Measurements from ENCODE around the gene REC8. TPM values are rescaled to one million over a fixed set of nuclear protein-coding genes. Genes with fewer than 3 reads are reported as not detected.

Gene REC8
- total and polyA plus RNA-seq, 2 of the 13 experiments (the other 11 are each of a cell fraction or from before 2014, with no cell fraction given): 3.4 to 14.7 TPM

- 0 out of 2 replicates have a peak, but pooled peaks have one; percentile 10 for TF ChIP-seq TAF1 (CRISPR knock-in tag; IDR thresholded peaks at IDR 0.05)
- TF ChIP-seq KMT2B (CRISPR knock-in tag; IDR thresholded peaks at IDR 0.05): no peak
- TF ChIP-seq MAFF (IDR thresholded peaks at IDR 0.05; ENCODE audit: low read depth, low read length): no peak
- no peak for TF ChIP-seq ZBTB44 (CRISPR knock-in tag; IDR thresholded peaks at IDR 0.05)
- 0 out of 2 replicates have a peak, but pooled peaks have one; percentile 56 for TF ChIP-seq CENPT (CRISPR knock-in tag; IDR thresholded peaks at IDR 0.05; ENCODE audit: low read depth)
- TF ChIP-seq NR0B2 (CRISPR knock-in tag; IDR thresholded peaks at IDR 0.05): no peak
- no peak for TF ChIP-seq FOXK2 (IDR thresholded peaks at IDR 0.05)
- TF ChIP-seq ZMYM3 (CRISPR knock-in tag; IDR thresholded peaks at IDR 0.05): no peak
- 0 out of 2 replicates have a peak, but pooled peaks have one; percentile 34 for TF ChIP-seq ZBTB26 (CRISPR knock-in tag; IDR thresholded peaks at IDR 0.05; ENCODE audit: borderline replicate concordance)
- no peak for TF ChIP-seq ZNF639 (CRISPR knock-in tag; conservative IDR thresholded peaks at IDR 0.05)
- TF ChIP-seq RARA (CRISPR knock-in tag; IDR thresholded peaks at IDR 0.05): no peak
- TF ChIP-seq ZBTB20 (CRISPR knock-in tag; IDR thresholded peaks at IDR 0.05; ENCODE audit: borderline replicate concordance, low read depth): no peak
- TF ChIP-seq NFIC (IDR thresholded peaks at IDR 0.05; ENCODE audit: low read length): no peak
- TF ChIP-seq BORCS8-MEF2B (CRISPR knock-in tag; IDR thresholded peaks at IDR 0.05): peak; percentile 23; the same call in 1 of the 2 replicates
- no peak for TF ChIP-seq ADNP (CRISPR knock-in tag; IDR thresholded peaks at IDR 0.05)
- TF ChIP-seq PRDM4 (CRISPR knock-in tag; IDR thresholded peaks at IDR 0.05; ENCODE audit: borderline replicate concordance): no peak
- TF ChIP-seq BHLHE40 (IDR thresholded peaks at IDR 0.05; ENCODE audit: low read length): no peak
- no peak for TF ChIP-seq SRY (CRISPR knock-in tag; IDR thresholded peaks at IDR 0.05)
These were observed 15.1 kb downstream of the REC8 start (continued) for GRCh38 chr14:24186831-24187538.

Measured in HepG2 (cell line).